ENCODE results near the gene ADAMTSL2. TPM values are rescaled to one million over a fixed set of nuclear protein-coding genes. Genes with fewer than 3 reads are reported as not detected.
A peak's percentile ranks its signal among the peaks of the same experiment; 100 is the strongest.

ADAMTSL2 gene
- total RNA-seq, 1 donor from 2014 or later = 10.1 TPM

GRCh38 chr9:133533857-133534256, 647 bp upstream of the ADAMTSL2 start:
- Histone ChIP-seq H3K27me3 (ENCODE audit: low read depth) (peaks cover 30% of the 10 kb centered on the region), H3K4me3 (peak overlapping the region; percentile 59), H3K4me1 (peaks cover 34% of the 10 kb centered on the region), H3K27ac (peak overlapping the region; percentile 71), H3K9me3 (no peaks in the 10 kb centered on the region), H3K36me3 (no peaks in the 10 kb centered on the region)
- no peak for TF ChIP-seq CTCF (IDR thresholded peaks at IDR 0.05)
- no peak for ATAC-seq
- intact Hi-C loops (cut with DNase I) = no loop called here
- no peak for DNase-seq

- DNase-seq = no peak
- H3K27ac ChIP-seq = peak overlapping the region; percentile 71
Measured at GRCh38 chr9:133535306-133535877, 888 bp downstream of the ADAMTSL2 start.

GRCh38 chr9:133536080-133536479, 1.6 kb downstream of the ADAMTSL2 start:
- H3K27ac ChIP-seq = no peak overlapping the region
- H3K9me3 ChIP-seq = no peaks in the 10 kb centered on the region
- peak overlapping the region; percentile 59 for H3K4me3 ChIP-seq
- H3K36me3 ChIP-seq = no peaks in the 10 kb centered on the region
- DNase-seq (no peak), ATAC-seq (no peak)
- intact Hi-C loops (cut with DNase I) = no loop called here
- TF ChIP-seq CTCF (IDR thresholded peaks at IDR 0.05) = no peak
- peaks cover 15% of the 10 kb centered on the region for H3K27me3 ChIP-seq (ENCODE audit: low read depth)
- peaks cover 53% of the 10 kb centered on the region for H3K4me1 ChIP-seq

More at GRCh38 chr9:133535306-133535877, 888 bp downstream of the ADAMTSL2 start:
- Histone ChIP-seq H3K4me1 (peaks cover 48% of the 10 kb centered on the region), H3K27me3 (ENCODE audit: low read depth) (peaks cover 21% of the 10 kb centered on the region), H3K36me3 (no peaks in the 10 kb centered on the region), H3K4me3 (peak overlapping the region; percentile 59), H3K9me3 (no peaks in the 10 kb centered on the region)
- TF ChIP-seq CTCF (IDR thresholded peaks at IDR 0.05) = no peak
- intact Hi-C loops (cut with DNase I) = no loop called here
- ATAC-seq = no peak

GRCh38 chr9:133536536-133536935, 2.0 kb downstream of the ADAMTSL2 start:
- H3K9me3 ChIP-seq = no peaks in the 10 kb centered on the region
- TF ChIP-seq CTCF (IDR thresholded peaks at IDR 0.05) = no peak
- DNase-seq (no peak), ATAC-seq (no peak)
- H3K36me3 ChIP-seq = no peaks in the 10 kb centered on the region
- H3K27me3 ChIP-seq (ENCODE audit: low read depth) = peaks cover 14% of the 10 kb centered on the region
- H3K4me3 ChIP-seq = peak overlapping the region; percentile 59
- H3K27ac ChIP-seq = no peak overlapping the region
- peaks cover 53% of the 10 kb centered on the region for H3K4me1 ChIP-seq
- intact Hi-C loops (cut with DNase I) = no loop called here

GRCh38 chr9:133537257-133537656, 2.8 kb downstream of the ADAMTSL2 start:
- intact Hi-C loops (cut with DNase I) = no loop called here
- no peak for ATAC-seq
- H3K27me3 ChIP-seq (ENCODE audit: low read depth) = peaks cover 14% of the 10 kb centered on the region
- H3K4me3 ChIP-seq = no peak overlapping the region
- H3K27ac ChIP-seq = no peak overlapping the region
- H3K4me1 ChIP-seq = peaks cover 53% of the 10 kb centered on the region
- DNase-seq = no peak
- no peak for TF ChIP-seq CTCF (IDR thresholded peaks at IDR 0.05)
- no peaks in the 10 kb centered on the region for H3K9me3 ChIP-seq
- no peaks in the 10 kb centered on the region for H3K36me3 ChIP-seq
